Posterior vena cava (tissue), 2 donors: ENCODE data around the gene MKI67. TPM values are rescaled to one million over a fixed set of nuclear protein-coding genes. Genes with fewer than 3 reads are reported as not detected.
"Not testable (repeated sequence)": the region's sequence is repeated elsewhere in the genome, so short reads cannot be mapped to it uniquely, and the experiment has no call there.

Experiments
- DNase-seq: peaks from one replicate; pipeline ENCODE4 v3.0.0-alpha.2; 2020; ENCODE audit warnings: low spot score
- intact Hi-C, 2 donors: fragments of 100-400 bp; cut with DNase I; formaldehyde crosslinking; loops; one replicate each; pipeline versions ENCODE4 v1.14.1 to v1.14.2; 2022 to 2023
- long read RNA-seq, 2 donors: library from polyadenylated mRNA; unstranded; transcript quantifications; one replicate each; pipeline ENCODE4 v2.0.0, GENCODE V29; 2020 to 2021
- total RNA-seq, 2 donors: library from RNA; stranded (reverse); fragmentation: NEBNext Ultra II Directional; extraction: Animal tissue kit (Norgen Biotek cat#: 25700); gene quantifications; one replicate each; pipeline ENCODE4 v1.2.1, GENCODE V29; 2021
- donor health status: DM: yes; HTN: yes; CAD: no.
- donor health status: DM: yes; HTN: yes; CAD: no.

Gene MKI67
- 1 to 10 TPM in 1 of 2 donors, under 1 TPM in 1; 0.62 to 2.0 TPM for total RNA-seq
- long read RNA-seq, donor 1, partial matches to known transcripts = 1 of 1 reads
- long read RNA-seq, donor 1, other reads (novel, unspliced or antisense) = 0 of 1 reads
- long read RNA-seq, donor 2 = 0 reads

GRCh38 chr10:128125944-128126764, at the start of gene MKI67:
Gene MKI67 (minus strand): TSS chr10:128126423. CDS start chr10:128125667, 756 bp downstream.
- intact Hi-C loops = loop anchor here in 1 of 2 donors (1.0 kb wide), 1 partner anchor 31 kb away; no protein-coding TSS in a partner anchor
- DNase-seq = peak; percentile 94

GRCh38 chr10:128174581-128175559, 48.6 kb upstream of the MKI67 start:
- intact Hi-C loops = no loop called here

GRCh38 chr10:128173386-128173785, 47.2 kb upstream of the MKI67 start:
- intact Hi-C loops = no loop called here
- no peak for DNase-seq

More at GRCh38 chr10:128174581-128175559, 48.6 kb upstream of the MKI67 start:
- no peak for DNase-seq

GRCh38 chr10:128172756-128173155, 46.5 kb upstream of the MKI67 start:
- DNase-seq = no peak
- intact Hi-C loops = no loop called here

- intact Hi-C loops = no loop called here
- no peak for DNase-seq
Observed at GRCh38 chr10:128169811-128170379, 43.7 kb upstream of the MKI67 start.

- no peak for DNase-seq
- intact Hi-C loops = no loop called here
Observed at GRCh38 chr10:128167926-128168520, 41.8 kb upstream of the MKI67 start.

GRCh38 chr10:128167123-128167522, 40.9 kb upstream of the MKI67 start:
- DNase-seq, intact Hi-C loops: not testable (repeated sequence)

- intact Hi-C loops = no loop called here
- DNase-seq = no peak
Observed at GRCh38 chr10:128166151-128166550, 39.9 kb upstream of the MKI67 start.

- peak; percentile 52 for DNase-seq
- intact Hi-C loops = no loop called here
Observed at GRCh38 chr10:128165536-128165935, 39.3 kb upstream of the MKI67 start.

- intact Hi-C loops = loop anchor here in 1 of 2 donors (5.0 kb wide), 1 partner anchor 379 kb away; no protein-coding TSS in a partner anchor
- DNase-seq = peak; percentile 12
Observed at GRCh38 chr10:128163701-128164100, 37.5 kb upstream of the MKI67 start.

GRCh38 chr10:128161031-128161430, 34.8 kb upstream of the MKI67 start:
- intact Hi-C loops = loop anchor here in 1 of 2 donors (5.0 kb wide), 1 partner anchor 381 kb away; no protein-coding TSS in a partner anchor

GRCh38 chr10:128160297-128160711, 34.1 kb upstream of the MKI67 start:
- intact Hi-C loops = loop anchor here in 1 of 2 donors (5.0 kb wide), 1 partner anchor 382 kb away; no protein-coding TSS in a partner anchor
- no peak for DNase-seq

More at GRCh38 chr10:128161031-128161430, 34.8 kb upstream of the MKI67 start:
- DNase-seq = peak; percentile 44

GRCh38 chr10:128158021-128158795, 32.0 kb upstream of the MKI67 start:
- no peak for DNase-seq
- intact Hi-C loops = loop anchor here in 1 of 2 donors (10.0 kb wide), 1 partner anchor 353 kb away; no protein-coding TSS in a partner anchor

- intact Hi-C loops = loop anchor here in 1 of 2 donors (10.0 kb wide), 1 partner anchor 352 kb away; no protein-coding TSS in a partner anchor
- no peak for DNase-seq
Observed at GRCh38 chr10:128156999-128157755, 31.0 kb upstream of the MKI67 start.

GRCh38 chr10:128152741-128153580, 26.7 kb upstream of the MKI67 start:
- intact Hi-C loops = loop anchor here in 1 of 2 donors (10.0 kb wide), 1 partner anchor 348 kb away; no protein-coding TSS in a partner anchor
- peak; percentile 53 for DNase-seq

- intact Hi-C loops = loop anchor here in 1 of 2 donors (10.0 kb wide), 1 partner anchor 346 kb away; no protein-coding TSS in a partner anchor
- DNase-seq = peak; percentile 57
Observed at GRCh38 chr10:128151031-128151430, 24.8 kb upstream of the MKI67 start.
